ACHN (cell line): ENCODE data around the gene POLL.
A peak's percentile ranks its signal among the peaks of the same experiment; 100 is the strongest.
"Not testable (repeated sequence)": the region's sequence is repeated elsewhere in the genome, so short reads cannot be mapped to it uniquely, and the experiment has no call there.

Experiments used
- DNase-seq: peaks from one replicate; pipeline ENCODE4 v3.0.0-alpha.2; 2015
- in situ Hi-C: cut with HindIII; loops from 2 replicates; pipeline ENCODE4 v1.10.0; 2017; ENCODE audit warnings: low sequenced_read_pairs, low pct_ligation_motif_present, low pct_unique_long_range_greater_than_20kb

The POLL gene

DNA sequence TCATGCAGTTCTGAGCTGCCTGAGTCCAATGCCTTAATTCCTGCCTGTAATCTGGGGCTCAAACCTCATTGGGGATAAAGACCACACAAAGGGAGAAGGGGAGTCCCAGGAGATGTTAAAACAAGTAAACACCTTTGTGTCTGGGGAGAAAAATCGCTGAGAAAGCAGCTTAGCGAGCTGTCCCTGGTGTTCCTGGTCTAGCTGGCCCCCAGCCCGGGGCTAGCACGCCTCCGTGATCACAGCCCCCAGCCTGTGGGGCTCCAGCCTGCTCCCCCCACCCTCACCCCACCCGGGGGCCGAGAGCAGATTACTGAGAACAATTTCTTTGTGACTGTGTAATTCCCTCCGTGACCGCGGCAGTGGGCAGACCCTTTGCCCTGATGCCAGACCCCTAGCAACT, 24.8 kb upstream of the POLL start:
- DNase-seq = no peak
- in situ Hi-C loops = no loop called here

DNA sequence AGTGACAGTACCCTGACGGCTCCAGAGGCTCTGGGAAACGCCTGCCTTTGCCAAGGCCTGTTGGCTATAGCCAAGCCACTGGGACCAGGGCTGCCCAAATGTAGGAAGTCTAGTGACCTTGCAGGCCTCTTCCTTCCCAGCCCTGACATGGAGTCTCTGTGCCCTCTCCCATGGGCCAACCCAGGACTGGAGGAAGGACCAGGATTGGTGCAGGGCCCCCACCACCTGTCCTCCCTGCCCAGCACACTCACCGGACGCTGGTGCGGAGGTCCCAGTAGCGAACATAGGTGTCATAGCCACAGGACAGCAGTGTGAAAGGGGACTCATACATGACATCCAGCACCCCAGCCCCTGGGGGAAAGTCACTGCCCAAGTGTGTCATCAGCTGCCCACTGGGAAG, 24.0 kb upstream of the POLL start:
- DNase-seq = no peak
- in situ Hi-C loops = no loop called here

DNA sequence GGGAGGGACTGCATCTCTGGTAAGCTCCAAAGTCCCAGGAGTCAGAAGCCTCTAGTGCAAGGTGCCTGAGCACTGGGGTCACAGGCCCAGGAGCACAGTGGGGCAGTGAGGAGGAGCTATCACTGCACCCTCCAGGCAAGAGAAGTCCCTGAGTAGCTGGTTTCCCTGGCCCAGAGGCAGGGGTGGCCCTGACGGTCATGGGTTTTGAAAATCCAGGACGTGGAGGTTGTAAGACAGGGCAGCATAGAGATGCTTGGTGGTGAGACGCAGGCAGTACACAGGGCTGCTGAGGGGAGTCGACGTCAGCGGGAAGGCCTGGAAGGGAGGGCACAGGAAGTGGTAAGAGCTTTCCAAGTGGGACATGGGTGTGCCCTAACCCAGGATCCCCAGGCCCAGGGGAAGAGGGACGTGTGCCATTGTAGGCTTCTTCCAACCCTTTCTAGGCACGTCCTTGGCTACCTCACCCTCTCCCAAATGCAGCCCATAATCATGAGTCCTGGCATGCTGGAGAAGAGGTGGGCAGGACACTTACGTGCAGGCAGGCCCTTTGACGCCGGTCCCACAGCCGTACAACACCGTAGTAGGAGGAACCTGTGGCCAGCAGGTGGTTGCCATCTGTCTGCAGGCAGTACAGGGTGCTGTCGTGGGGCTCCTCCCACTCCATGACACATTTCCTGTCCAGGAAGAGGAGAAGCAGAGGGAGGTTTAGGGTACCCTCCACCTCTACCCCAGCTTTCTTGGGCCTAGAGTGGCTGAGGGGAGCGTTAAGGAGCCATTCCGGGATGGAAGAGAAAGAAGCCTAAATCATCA, 23.2 kb upstream of the POLL start:
- DNase-seq = no peak
- in situ Hi-C loops = no loop called here

DNA sequence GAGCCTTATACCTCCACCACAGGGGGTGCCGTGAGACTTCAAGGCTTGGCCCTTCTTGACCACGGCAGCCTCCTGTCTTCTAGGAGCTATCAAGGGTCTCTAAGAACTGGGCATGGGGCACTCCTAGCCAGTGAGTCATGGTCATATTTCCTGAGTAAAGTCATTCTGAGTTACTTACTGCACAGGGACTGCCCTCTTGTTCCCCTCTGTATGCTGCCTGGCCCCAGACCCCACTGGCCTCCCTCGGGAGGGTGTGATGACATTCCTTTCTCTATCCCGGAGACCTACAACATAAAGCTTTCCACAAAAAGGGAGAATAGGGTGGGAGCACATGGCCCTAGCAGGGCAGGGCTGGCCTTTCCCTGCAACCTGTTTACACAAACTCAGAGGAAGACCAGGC, 21.4 kb upstream of the POLL start:
- in situ Hi-C loops = no loop called here
- no peak for DNase-seq

DNA sequence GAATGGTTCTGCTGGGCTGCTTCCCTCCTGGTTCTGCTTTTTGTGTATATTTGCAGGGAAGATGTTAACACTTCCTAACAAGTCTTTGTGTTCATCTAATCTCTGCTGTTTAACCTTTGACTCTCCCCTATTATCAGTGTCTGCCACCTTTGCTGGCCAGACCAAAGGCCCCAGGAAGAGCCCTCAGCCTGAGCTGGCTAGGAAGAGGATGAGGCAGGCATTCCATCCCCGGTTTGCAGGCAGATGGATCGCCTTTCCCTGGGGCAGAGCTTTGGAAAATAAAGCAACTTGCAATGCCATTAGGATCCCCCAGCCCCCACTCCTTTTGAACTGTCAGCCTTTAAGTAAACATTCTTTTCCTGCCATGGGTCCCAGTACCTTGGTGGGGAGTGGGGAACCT, 19.1 kb upstream of the POLL start:
- in situ Hi-C loops = no loop called here
- DNase-seq = no peak

DNA sequence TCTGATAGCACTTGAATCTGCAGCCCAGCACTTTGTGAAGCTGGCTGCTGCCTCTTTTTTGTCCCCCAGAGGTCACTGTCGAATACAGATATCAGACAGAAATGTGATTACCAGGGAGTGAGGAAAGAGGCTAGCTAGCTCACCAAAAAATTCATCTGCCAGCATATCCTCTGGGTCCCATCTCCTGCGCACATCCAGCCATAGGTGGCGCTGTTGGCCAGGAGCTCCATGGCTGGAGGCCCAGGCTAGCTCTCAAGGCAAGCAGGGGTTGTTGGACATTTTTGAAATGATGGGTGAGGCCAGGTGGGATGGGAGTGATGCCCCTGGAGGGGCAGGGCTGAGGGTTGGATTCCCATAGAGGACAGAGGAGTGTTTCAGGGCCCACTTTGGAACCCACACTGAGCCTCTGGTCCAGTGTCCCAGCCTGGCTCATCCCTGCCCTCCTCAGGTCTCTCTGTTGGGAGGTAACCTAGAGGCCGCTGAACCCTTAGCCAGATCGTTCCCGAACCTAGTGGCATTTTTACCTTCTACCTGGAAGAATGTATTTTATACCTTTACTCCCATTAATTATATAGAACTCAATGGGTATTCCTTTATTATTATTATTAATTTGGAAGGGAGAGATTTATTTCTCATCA, 14.8 kb upstream of the POLL start:
- DNase-seq = peak; percentile 80

DNA sequence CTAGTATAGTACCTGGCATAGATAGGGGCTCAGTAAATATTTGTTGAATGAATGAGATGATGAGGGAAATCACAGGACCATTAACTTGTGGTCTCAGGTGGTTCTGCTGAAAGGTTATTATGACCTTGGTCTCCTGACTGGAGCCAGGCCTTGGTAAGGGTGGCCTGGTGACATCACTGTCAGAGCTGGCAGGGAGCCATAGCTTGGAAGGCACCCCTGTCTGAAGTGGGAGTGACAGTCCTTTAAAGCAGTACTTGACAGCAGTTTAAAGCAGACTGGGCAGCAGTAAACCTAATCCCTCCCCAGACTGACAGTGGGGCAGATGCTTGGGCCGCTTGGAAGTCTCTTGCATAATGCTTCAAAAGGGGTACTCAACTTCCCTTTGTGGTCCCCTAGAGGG, 13.5 kb upstream of the POLL start:
- DNase-seq = no peak
- in situ Hi-C loops = no loop called here

More for the DNA sequence above, 14.8 kb upstream of the POLL start:
- in situ Hi-C loops = no loop called here

DNA sequence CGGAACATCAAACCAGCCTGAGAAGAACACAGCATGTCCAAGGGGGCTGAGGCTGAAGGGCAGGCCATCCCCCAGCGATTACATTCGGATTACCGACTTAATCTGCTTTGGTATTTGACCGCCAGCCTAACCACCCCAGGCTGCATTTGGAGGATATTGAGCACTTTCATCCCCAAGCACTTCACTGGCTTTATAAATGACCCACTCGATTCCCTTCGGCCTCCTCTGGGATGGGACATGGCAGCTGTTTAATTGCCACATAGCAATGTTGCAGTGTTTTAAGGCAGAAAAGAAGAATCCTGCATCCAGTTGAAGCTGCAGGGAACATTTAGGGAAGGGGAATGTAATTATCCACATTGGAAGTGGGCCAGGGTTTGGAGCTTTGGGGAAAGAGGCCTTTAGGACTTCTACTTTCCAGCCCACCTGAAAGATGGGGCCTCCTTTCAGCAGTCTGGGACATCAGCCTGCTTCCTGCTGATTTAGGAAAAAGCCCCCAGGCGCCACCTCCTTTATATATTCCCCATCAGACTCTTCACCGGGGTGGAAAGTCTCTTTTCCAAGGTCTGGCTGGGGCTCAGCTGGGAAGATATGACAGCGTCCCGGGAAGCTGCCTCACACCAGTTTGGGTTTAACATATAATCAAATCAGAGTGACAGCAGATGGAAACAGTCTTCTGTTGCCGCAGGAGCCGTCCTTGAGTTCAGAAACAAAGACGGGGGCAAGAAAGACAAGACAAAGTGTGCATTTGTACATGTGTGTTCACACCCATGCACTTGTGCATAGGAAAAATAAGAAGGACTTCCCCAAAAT, 9.2 kb upstream of the POLL start:
- in situ Hi-C loops = no loop called here

DNA sequence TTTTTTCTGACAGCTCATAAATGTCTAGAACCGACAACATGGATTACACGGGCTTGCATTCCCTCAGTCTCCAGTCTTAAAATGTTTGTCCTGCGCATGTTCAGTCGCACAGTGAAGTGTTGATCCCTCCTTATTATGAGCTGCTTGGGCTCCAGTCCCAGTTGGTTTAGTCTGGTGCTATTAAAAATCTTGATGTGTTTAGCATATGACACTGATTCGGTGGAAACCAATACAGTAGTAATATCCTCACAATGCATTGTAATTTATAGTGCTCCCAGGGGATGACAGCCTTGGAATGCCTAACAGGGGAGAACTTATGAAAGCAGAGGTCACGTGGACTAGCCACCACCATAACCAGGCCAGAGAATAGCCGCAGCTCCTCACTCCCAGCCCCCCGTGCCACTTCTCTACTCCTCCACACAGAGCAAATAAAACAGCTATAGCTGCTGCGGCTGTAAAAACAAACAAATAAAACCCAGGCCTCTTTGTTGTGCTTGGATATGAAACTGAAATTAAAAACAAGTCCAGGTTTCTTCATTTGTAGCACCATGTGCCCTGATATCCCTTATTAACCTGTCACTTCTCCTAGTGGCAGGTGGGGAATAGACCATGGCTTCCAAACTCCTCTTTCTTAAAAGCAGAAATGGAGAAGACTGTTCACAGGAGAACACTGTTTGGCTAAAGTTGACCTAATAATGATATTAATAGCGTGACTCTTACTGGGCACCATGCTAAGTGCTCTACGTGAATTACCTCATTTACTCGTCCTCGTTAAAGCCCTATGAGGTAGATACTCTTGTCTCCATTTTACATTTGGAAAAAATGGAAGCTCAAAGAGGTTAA, 7.8 kb upstream of the POLL start:
- no peak for DNase-seq
- in situ Hi-C loops = no loop called here

More for the DNA sequence above, 9.2 kb upstream of the POLL start:
- DNase-seq = no peak

DNA sequence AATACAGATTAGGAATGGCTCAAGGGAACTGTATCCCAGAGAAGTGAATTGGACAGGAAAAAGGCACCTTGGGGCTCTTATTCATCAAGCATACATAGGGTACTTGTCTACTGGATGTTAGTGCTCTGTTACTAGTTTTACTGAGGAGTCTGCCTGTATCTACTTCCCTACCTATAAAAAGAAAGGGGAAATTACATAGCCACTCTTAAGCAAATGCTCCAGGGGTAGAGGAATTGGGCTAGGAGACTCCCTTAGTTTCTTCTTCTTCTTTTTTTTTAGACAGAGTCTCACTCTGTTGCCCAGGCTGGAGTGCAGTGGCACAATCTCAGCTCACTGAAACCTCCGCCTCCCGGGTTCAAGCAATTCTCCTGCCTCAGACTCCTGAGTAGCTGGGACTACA, 5.3 kb upstream of the POLL start:
- in situ Hi-C loops, DNase-seq: not testable (repeated sequence)

DNA sequence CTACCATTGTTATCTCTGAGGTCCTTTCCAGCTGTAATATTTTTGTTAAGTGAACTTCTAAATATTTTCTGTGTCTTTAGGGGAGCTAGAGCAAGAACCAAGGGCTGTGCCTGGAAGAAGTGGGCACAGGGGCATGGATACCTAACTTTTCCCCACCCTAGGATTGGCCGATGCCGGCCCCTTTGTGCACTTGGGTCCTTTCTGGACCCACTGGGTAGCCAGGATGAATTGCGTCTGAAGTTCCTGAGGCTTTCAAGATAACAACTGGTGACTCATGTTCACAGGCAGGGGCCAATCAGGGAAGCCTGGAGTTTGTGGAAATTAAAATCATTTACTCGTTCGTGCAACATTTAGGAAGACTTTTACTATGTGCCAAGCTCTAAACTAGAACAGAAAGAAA, 822 bp upstream of the POLL start:
- DNase-seq = peak; percentile 65
- in situ Hi-C loops = no loop called here

DNA sequence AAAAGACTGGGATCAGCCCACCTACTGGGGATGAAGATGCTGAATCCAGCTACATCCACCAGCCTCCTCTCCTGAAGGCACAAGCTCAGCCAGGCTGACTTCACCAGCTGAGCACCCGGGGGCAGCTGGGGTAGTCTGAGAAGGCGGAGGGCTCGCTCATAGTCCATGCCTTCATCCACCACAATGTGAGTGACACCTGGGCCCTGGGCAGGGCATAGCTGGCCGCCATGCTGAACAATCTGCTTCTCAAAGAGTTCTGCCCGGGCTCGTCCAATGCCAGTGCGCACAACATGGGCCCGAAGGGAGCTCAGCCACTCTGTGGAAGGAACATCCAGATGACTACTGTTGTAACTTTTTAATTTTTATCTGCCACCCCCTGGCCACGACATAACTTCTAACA, 2.2 kb downstream of the POLL start:
- in situ Hi-C loops = no loop called here
- DNase-seq = no peak

DNA sequence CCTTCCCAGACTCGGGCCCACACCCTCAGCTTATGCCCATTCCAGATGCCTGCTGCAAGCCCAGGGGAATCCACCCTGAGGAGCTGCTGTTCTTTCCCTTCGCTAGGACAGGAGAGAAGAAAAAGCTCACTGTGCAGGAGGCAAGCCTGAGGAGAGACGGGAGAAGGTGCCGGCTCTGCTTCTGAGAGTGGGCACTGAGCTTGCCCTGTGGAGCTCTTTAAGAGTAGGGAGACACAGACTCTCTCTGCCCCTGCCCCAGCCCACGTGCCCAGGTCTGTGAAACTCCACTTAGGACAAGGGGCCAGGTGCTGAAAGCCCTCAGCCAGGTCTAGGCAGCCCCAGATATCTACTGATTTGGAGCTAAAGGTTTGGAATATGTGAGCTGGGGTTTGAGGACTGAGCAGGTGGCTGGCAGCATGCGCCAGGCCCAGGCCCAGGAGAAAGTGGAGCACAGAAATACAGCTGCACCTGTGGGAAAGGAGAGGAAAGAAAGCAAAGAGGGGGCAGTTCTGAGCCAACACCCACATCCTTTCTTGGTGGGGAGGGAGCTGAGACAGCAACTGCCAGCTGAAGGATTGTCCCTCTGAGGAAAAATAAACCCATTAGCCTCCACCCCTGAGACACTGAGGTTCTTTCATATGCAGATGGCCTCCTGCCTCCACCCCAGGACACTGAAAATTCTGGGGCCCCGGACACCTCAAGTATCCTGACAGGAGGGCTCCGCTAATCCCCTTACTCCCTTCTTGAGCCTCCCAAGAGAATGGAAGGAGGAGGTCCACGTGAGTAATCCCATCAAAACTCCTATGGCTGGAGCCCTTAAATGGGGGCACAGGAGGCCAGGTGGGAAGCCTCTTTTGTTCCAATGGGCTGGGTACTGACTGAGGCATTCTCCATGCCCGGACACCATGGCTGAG, 7.3 kb downstream of the POLL start:
- no peak for DNase-seq
- in situ Hi-C loops = no loop called here

DNA sequence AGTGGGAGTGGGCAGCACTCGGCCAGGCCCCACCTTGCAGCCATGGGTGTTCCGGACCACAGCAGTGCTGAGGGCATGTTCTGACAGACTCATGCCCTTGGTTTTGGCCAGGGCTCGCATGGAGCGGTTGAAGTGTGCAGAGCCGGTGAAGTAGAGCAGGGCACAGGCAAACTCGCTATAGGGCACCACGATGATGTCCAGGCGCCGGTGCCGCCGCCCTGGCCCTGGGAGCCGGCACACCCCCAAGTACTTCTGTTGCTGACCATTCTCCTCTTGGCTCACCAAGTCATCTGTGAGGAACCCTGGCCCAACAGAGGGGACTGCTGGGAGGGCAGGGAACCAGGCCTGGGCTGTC, 8.6 kb downstream of the POLL start:
- in situ Hi-C loops = no loop called here

DNA sequence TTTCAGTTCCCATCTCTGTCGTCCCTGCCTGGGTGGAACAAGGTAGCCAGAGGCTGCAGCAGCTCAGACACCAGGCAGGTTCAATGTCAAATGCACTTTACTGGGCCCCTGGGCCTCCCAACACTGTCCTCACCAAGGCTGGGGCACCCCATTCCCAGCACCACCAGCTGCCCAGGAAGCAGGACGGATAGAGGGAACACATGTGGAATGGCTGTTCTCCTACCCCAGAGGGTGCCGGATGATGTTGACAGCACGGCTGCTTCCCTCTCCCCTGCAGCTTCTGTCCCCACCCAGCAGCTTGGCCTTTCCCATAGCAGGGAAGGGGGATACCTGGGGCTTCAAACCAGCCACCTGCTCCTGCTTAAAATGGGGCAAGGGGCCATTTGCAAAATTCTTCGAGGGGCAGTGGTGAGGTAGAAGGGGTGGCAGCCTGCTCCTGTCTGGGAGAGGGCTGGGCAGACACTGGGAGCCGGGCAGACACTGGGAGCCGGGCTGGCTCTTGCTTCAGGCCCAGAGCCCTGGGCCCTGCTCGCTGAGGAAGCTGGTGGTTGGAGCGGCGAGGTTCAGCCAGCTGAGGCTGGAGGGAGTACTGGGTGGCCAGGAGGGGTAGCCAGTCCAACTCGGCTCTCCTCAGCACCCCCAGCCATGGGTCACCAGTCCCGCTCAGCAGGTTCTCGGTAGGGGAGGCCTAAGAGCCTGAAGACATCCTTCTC, 9.1 kb downstream of the POLL start:
- in situ Hi-C loops = no loop called here
- no peak for DNase-seq

More for the DNA sequence above, 8.6 kb downstream of the POLL start:
- DNase-seq = no peak

DNA sequence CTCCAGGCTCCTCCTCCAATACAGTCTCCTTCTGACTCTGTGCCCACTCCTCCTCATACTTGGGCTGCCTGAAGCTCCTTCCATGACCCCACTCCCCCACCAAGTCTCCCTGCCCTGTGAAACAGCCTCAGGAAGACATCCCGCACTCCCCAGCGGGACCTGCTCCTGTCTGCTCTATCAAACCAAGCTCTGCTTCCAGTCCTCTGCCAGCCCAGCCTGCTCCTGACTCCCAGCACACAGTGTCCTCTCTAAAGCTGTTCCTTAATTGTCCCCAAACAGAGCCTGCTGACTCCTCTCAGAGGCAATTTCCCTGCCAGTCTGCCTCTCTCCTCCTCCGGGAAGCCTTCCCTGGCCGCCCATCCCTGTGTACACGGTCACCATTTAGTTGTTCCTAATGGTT, 9.9 kb downstream of the POLL start:
- no peak for DNase-seq
- in situ Hi-C loops = no loop called here

DNA sequence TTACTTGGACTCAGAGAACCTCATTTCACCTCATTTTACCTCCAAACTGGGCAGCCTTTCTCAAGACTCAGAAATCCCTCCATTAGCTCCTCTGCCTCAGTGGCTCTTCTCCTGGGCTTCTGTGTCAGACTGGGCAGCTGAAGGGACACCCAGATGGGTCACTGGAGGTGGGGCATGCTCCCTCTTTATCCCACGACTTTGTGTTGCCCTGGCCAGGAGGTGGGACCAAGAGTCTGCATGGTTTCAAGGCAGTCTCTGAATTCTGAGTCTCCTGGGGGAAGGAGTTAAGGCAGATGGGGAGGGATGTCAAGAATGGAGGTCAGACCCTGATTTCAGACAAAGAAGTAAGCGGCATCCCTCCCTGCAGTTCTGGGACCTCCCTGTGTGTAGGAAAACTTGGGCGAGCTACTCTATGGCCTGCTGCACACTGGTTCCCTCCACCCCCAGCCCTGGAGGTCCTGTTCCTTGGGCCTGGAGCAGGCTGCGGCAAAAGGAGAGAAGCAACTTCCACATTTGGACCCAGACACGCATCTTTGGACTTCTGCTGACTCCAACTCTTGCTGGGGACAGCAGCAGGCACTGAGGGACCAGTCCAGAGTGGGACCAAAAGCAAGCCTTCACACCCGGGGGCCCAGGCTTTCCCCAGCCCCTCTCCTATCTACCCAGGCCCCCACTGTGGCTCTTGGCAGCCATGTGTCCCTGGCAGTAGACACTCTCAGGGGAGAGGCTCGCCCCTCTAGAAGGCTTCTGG, 10.8 kb downstream of the POLL start:
- no peak for DNase-seq
- in situ Hi-C loops = no loop called here
